Neural progenitor cell (in vitro differentiated cells): ENCODE measurements around the gene DARS1. TPM values are rescaled to one million over a fixed set of nuclear protein-coding genes. Genes with fewer than 3 reads are reported as not detected.

ENCODE experiments used
- DNase-seq: peaks from one replicate; pipeline ENCODE4 v3.0.0-alpha.2; 2016; ENCODE audit warnings: low spot score
- H2AFZ ChIP-seq: fragments of 200-600 bp; sonication (generic); replicated peaks from 2 replicates; pipeline ENCODE4 v1.6.1; 2016; ENCODE audit warnings: antibody characterized with exemption
- H3F3A ChIP-seq: fragments of 200-600 bp; sonication (generic); 2 replicates; pipeline ENCODE4 v1.6.1; 2016; ENCODE audit warnings: antibody characterized with exemption, low read depth
- H3K27ac ChIP-seq: fragments of 200-600 bp; sonication (generic); 2 replicates; pipeline ENCODE4 v1.5.1; 2016; ENCODE audit warnings: mild to moderate bottlenecking
- H3K27me3 ChIP-seq: fragments of 200-600 bp; sonication (generic); 2 replicates; pipeline ENCODE4 v1.6.1; 2016; ENCODE audit warnings: mild to moderate bottlenecking, moderate library complexity
- H3K36me3 ChIP-seq: fragments of 200-600 bp; sonication (generic); 2 replicates; pipeline ENCODE4 v1.5.1; 2016
- H3K4me1 ChIP-seq: fragments of 200-600 bp; sonication (generic); 2 replicates; pipeline ENCODE4 v1.6.1; 2016; ENCODE audit warnings: mixed run types
- H3K4me2 ChIP-seq: fragments of 200-600 bp; sonication (generic); 2 replicates; pipeline ENCODE4 v1.6.1; 2016
- H3K4me3 ChIP-seq: fragments of 200-600 bp; sonication (generic); 2 replicates; pipeline ENCODE4 v1.5.1; 2016
- H3K79me2 ChIP-seq: fragments of 200-600 bp; sonication (generic); 2 replicates; pipeline ENCODE4 v1.6.1; 2016; ENCODE audit warnings: low read depth
- H3K9ac ChIP-seq: fragments of 200-600 bp; sonication (generic); 2 replicates; pipeline ENCODE4 v1.6.1; 2016
- H3K9me3 ChIP-seq: fragments of 200-600 bp; sonication (generic); 2 replicates; pipeline ENCODE4 v1.5.1; 2016; ENCODE audit warnings: low read depth
- H4K20me1 ChIP-seq: fragments of 200-600 bp; sonication (generic); 2 replicates; pipeline ENCODE4 v1.6.1; 2016; ENCODE audit warnings: low read depth
- H3K27ac Mint-ChIP-seq: 3 replicates; pipeline ENCODE4 v1.8.0; 2021; ENCODE audit warnings: mixed read lengths
- H3K27me3 Mint-ChIP-seq: 2 replicates; pipeline ENCODE4 v1.8.0; 2022; ENCODE audit warnings: low read depth, mild to moderate bottlenecking, inconsistent platforms, moderate library complexity, mixed read lengths; ENCODE audit not compliant: insufficient read depth
- H3K36me3 Mint-ChIP-seq: 3 replicates; pipeline ENCODE4 v1.8.0; 2021; ENCODE audit warnings: mixed read lengths
- H3K4me1 Mint-ChIP-seq: 3 replicates; pipeline ENCODE4 v1.8.0; 2021; ENCODE audit warnings: mixed read lengths
- H3K4me3 Mint-ChIP-seq: 3 replicates; pipeline ENCODE4 v1.8.0; 2021; ENCODE audit warnings: mild to moderate bottlenecking, moderate library complexity, mixed read lengths
- H3K9me3 Mint-ChIP-seq: 3 replicates; pipeline ENCODE4 v1.8.0; 2020; ENCODE audit warnings: mixed read lengths
- EZH2 ChIP-seq: fragments of 200-600 bp; sonication (generic); IDR thresholded peaks from 2 replicates; pipeline ENCODE4 v1.6.1; 2017; ENCODE audit warnings: antibody characterized with exemption, mild to moderate bottlenecking, moderate library complexity
- EZH2phosphoT487 ChIP-seq: fragments of 200-600 bp; sonication (generic); IDR thresholded peaks from 2 replicates; pipeline ENCODE4 v1.6.1; 2017; ENCODE audit warnings: antibody characterized with exemption
- total RNA-seq: library from RNA; depleted of rRNA; stranded (reverse); fragments of >200 nt; gene quantifications from 2 replicates; pipeline ENCODE4 v1.2.3, GENCODE V29; 2015; ENCODE audit warnings: low replicate concordance
- TF ChIP-seq, protein P1 (sequence below): fragments of 200-600 bp; sonication (generic); IDR thresholded peaks from 2 replicates; pipeline ENCODE4 v1.5.1; 2017; ENCODE audit warnings: antibody characterized with exemption, mild to moderate bottlenecking

Gene DARS1
- total RNA-seq, 1 donor from 2014 or later, result 227 TPM

DNA sequence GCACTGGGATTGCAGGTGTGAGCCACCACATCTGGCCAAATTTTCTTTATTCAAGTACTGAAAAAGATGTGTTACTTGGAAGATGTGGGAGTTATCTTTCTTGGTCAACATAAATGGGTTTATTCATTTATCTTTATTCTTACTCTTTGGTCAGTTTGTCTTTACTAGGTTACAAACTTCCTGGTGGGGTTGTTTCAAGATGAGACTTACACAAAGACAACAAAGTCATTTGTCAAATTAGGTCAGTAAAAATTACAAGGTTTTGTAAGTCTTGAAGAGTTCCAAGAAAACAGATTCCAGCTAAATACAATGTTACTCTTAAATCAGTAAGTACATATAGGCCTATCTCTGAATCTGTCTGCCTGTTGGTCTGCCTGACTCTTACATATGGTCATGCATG, 48.9 kb downstream of the DARS1 start:
- Mint-ChIP-seq H3K27ac (no peak overlapping the region), H3K36me3 (peaks cover 54% of the 10 kb centered on the region)

DNA sequence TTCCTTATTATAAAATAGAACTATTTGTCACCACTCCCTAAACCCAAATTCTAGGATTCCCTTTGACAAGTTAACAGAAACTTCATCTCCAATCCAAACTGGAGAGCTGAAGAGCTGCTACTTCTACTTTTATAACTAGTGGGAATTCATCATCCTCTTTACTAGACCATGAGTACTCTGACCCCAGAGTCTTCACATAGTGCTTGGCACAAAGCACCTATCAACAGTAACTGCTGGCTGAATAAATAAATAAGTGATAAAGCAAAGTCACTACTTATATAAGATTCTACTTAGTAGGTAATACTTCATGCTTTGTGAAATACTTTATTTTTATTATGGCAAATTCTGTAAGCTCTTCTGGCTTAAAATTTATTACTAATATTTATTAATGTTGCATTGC, 49.5 kb downstream of the DARS1 start:
- H2AFZ ChIP-seq, result no peak overlapping the region
- no peaks in the 10 kb centered on the region for H3K27me3 ChIP-seq
- no peak overlapping the region for H3K27ac ChIP-seq
- H4K20me1 ChIP-seq, result peaks cover 3% of the 10 kb centered on the region
- TF ChIP-seq EZH2, result no peak
- TF ChIP-seq, protein P1, sequence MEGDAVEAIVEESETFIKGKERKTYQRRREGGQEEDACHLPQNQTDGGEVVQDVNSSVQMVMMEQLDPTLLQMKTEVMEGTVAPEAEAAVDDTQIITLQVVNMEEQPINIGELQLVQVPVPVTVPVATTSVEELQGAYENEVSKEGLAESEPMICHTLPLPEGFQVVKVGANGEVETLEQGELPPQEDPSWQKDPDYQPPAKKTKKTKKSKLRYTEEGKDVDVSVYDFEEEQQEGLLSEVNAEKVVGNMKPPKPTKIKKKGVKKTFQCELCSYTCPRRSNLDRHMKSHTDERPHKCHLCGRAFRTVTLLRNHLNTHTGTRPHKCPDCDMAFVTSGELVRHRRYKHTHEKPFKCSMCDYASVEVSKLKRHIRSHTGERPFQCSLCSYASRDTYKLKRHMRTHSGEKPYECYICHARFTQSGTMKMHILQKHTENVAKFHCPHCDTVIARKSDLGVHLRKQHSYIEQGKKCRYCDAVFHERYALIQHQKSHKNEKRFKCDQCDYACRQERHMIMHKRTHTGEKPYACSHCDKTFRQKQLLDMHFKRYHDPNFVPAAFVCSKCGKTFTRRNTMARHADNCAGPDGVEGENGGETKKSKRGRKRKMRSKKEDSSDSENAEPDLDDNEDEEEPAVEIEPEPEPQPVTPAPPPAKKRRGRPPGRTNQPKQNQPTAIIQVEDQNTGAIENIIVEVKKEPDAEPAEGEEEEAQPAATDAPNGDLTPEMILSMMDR, result no peak
- TF ChIP-seq EZH2phosphoT487, result no peak
- H3K9me3 Mint-ChIP-seq, result peaks cover 28% of the 10 kb centered on the region
- no peak overlapping the region for H3K9ac ChIP-seq
- no peaks in the 10 kb centered on the region for H3K4me1 ChIP-seq
- no peaks in the 10 kb centered on the region for H3F3A ChIP-seq
- H3K4me2 ChIP-seq, result no peak overlapping the region
- H3K9me3 ChIP-seq, result no peaks in the 10 kb centered on the region
- no peaks in the 10 kb centered on the region for H3K4me1 Mint-ChIP-seq
- no peak for DNase-seq
- H3K4me3 Mint-ChIP-seq, result no peak overlapping the region
- H3K79me2 ChIP-seq, result peaks cover 26% of the 10 kb centered on the region
- H3K27ac Mint-ChIP-seq, result no peak overlapping the region
- peaks cover 55% of the 10 kb centered on the region for H3K36me3 Mint-ChIP-seq
- H3K36me3 ChIP-seq, result peaks cover 9% of the 10 kb centered on the region
- no peak overlapping the region for H3K4me3 ChIP-seq
- H3K27me3 Mint-ChIP-seq, result peaks cover 2% of the 10 kb centered on the region

More for the DNA sequence above, 48.9 kb downstream of the DARS1 start:
- H2AFZ ChIP-seq, result no peak overlapping the region
- H3K4me1 ChIP-seq, result no peaks in the 10 kb centered on the region
- Mint-ChIP-seq H3K4me3 (no peak overlapping the region), H3K4me1 (no peaks in the 10 kb centered on the region), H3K27me3 (peaks cover 2% of the 10 kb centered on the region), H3K9me3 (peaks cover 32% of the 10 kb centered on the region)
- no peak for DNase-seq
- peaks cover 3% of the 10 kb centered on the region for H4K20me1 ChIP-seq
- H3F3A ChIP-seq, result no peaks in the 10 kb centered on the region
- no peak overlapping the region for H3K4me2 ChIP-seq
- H3K27ac ChIP-seq, result no peak overlapping the region
- TF ChIP-seq EZH2phosphoT487 (no peak), EZH2 (no peak)
- TF ChIP-seq, protein P1, result no peak
- no peaks in the 10 kb centered on the region for H3K27me3 ChIP-seq
- H3K36me3 ChIP-seq, result peaks cover 7% of the 10 kb centered on the region
- no peak overlapping the region for H3K9ac ChIP-seq
- H3K79me2 ChIP-seq, result peaks cover 29% of the 10 kb centered on the region
- H3K4me3 ChIP-seq, result no peak overlapping the region
- H3K9me3 ChIP-seq, result no peaks in the 10 kb centered on the region

DNA sequence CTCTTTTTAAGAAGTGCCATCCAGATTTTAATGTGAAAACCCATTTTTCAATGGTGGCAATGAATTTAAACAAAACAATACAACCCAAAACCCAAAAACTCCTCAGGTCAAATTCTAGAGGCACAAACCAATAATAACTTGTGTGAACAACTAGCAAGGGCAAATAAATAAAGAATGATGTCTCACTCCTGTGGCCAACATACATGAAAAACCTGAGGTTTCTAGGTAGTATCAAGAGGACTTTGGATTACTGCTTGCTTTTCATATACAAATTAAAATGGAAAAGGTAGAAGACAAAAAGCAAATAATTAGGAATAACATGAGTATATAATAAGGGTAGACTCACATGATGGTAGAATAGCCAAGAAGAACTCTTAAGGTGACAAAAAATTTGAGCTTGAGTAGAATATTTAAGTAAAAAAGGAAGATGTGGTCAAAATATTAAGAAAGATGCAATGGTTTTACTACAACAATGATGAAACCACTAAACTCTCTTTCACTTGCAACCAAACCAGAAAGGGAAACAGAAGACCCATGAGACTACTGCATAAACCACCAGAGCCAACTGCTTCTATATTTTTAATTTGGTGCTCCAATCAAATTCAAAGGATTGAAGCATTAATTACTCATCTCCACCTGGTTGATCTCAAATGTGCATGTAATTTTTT, 53.5 kb downstream of the DARS1 start:
- no peaks in the 10 kb centered on the region for H3K4me1 Mint-ChIP-seq
- Histone ChIP-seq H3K4me1 (no peaks in the 10 kb centered on the region), H3K36me3 (peaks cover 9% of the 10 kb centered on the region), H3K79me2 (peaks cover 10% of the 10 kb centered on the region), H3K9ac (no peak overlapping the region), H2AFZ (no peak overlapping the region), H3K27me3 (no peaks in the 10 kb centered on the region), H3K4me3 (no peak overlapping the region), H3K4me2 (no peak overlapping the region), H4K20me1 (peaks cover 3% of the 10 kb centered on the region), H3K9me3 (no peaks in the 10 kb centered on the region), H3F3A (no peaks in the 10 kb centered on the region), H3K27ac (no peak overlapping the region)
- H3K27ac Mint-ChIP-seq, result no peak overlapping the region
- no peak overlapping the region for H3K4me3 Mint-ChIP-seq
- H3K9me3 Mint-ChIP-seq, result peaks cover 2% of the 10 kb centered on the region
- peaks cover 37% of the 10 kb centered on the region for H3K36me3 Mint-ChIP-seq
- TF ChIP-seq EZH2, result no peak
- TF ChIP-seq, protein P1, result no peak
- no peak for TF ChIP-seq EZH2phosphoT487
- peaks cover 2% of the 10 kb centered on the region for H3K27me3 Mint-ChIP-seq
- DNase-seq, result no peak
